ENCODE measurements around the gene UMODL1.

DNA sequence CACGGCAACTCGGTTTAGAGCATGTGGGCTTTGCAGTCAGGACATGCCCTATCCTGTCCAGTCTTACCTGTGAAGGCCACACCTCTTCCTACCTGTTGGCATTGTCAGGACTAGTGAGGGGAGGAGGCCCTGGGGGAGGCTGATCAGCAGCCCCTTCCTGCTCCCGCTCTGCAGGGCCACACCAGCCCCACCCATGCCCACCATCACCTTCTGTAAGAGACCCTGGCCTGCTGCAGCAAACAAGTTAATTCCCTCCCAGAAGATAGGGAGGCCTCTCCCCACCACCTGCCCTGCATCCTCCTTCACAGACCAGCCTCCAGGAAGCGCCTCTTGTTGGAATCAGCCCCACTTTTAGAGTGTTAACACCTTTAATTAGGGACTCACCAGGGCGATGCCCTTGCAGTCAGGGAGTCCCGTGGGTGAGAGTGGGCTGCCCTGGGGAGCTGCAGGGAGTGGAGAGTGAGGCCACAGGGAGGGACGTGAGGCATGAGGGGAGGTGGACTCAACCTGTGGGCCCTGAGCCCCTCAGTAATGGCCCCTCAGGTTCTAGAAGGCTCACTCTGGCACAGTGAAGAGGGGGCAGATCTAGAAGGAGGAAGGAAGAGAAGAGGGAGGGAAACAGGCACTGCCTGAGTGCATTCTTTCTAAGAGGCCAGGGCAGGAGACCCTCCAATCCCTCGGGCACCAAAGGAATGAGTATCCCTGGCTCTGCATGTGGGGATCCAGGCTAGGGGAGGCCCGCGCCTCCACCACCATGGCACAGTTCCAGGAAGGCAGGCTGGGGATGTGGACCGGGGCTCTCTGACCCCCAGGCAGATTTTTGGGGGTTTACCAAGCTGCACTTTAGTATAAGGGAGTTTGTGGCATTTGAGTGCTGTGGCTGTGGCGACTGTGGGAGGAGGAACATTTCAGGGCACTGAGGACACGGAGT, 8.2 kb downstream of the UMODL1 start:
- TF ChIP-seq, protein P1, sequence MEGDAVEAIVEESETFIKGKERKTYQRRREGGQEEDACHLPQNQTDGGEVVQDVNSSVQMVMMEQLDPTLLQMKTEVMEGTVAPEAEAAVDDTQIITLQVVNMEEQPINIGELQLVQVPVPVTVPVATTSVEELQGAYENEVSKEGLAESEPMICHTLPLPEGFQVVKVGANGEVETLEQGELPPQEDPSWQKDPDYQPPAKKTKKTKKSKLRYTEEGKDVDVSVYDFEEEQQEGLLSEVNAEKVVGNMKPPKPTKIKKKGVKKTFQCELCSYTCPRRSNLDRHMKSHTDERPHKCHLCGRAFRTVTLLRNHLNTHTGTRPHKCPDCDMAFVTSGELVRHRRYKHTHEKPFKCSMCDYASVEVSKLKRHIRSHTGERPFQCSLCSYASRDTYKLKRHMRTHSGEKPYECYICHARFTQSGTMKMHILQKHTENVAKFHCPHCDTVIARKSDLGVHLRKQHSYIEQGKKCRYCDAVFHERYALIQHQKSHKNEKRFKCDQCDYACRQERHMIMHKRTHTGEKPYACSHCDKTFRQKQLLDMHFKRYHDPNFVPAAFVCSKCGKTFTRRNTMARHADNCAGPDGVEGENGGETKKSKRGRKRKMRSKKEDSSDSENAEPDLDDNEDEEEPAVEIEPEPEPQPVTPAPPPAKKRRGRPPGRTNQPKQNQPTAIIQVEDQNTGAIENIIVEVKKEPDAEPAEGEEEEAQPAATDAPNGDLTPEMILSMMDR (IDR thresholded peaks at IDR 0.05), result no peak
- TF ChIP-seq POLR2A (IDR thresholded peaks at IDR 0.05), result no peak

Measured in suprapubic skin (tissue), 3 donors.